ENCODE results near the gene MIB1.
"Not testable (repeated sequence)": the region's sequence is repeated elsewhere in the genome, so short reads cannot be mapped to it uniquely, and the experiment has no call there.

Gene MIB1

GRCh38 chr18:21740538-21741311, at the start of gene MIB1:
Gene MIB1, plus strand, starts transcription at chr18:21740792. Its CDS starts 792 bp downstream, at chr18:21741584.
- DNase-seq (ENCODE audit: low read depth in 2 of 2): peak; percentile 97

DNA sequence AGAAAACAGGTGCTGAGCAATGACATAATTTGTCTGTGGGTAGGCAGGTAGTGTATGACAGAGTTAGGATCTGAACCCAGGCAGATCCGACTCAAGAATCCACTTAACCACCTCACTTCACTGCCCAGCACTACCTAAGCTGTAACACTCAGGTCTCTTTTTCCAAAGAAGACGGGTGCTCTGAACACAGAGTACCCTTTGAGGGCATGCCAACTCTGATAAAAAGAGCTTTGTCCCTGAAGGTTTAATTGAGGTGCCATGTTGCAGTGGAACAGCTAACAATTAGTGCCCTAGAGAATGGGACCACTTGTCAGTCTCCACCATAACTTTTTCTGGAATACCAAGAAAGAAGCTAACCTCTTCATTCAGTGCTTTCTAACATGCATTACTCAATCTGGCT, 47.3 kb upstream of the MIB1 start:
- no peak for DNase-seq (ENCODE audit: low read depth in 2 of 2)

GRCh38 chr18:21700528-21701075, 40.0 kb upstream of the MIB1 start:
- DNase-seq (ENCODE audit: low read depth in 2 of 2): no peak

DNA sequence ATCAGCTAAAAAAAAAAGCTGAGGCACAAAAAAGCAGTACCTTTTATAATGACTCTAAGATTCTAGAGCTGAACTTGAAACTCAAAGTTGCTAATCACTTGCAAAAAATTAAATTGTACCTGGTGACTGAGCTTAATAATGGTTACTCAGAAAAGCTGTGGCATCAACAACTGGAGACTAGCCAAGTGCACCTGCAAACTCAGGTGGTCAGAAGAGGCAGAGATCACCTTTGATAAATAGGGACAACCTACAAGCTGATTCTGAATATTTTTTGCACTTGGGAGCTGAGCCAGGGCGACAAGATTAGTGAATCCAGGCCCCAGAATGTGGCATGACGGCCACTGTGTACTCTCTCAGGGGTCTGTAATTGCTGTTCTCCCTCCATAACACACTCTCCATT, 39.0 kb upstream of the MIB1 start:
- DNase-seq (ENCODE audit: low read depth in 2 of 2): no peak

GRCh38 chr18:21702602-21703001, 38.0 kb upstream of the MIB1 start:
- DNase-seq (ENCODE audit: low read depth in 2 of 2): no peak

- DNase-seq (ENCODE audit: low read depth in 2 of 2): no peak
Measured at GRCh38 chr18:21703241-21703820, 37.3 kb upstream of the MIB1 start.

- DNase-seq (ENCODE audit: low read depth in 2 of 2): peak; percentile 72 to 85
Measured at GRCh38 chr18:21704603-21705364, 35.8 kb upstream of the MIB1 start, which contains the start of gene ABHD3. Gene ABHD3, minus strand, starts transcription at chr18:21704774. Its CDS starts 109 bp downstream, at chr18:21704665.

- DNase-seq (ENCODE audit: low read depth in 2 of 2): no peak
Measured at GRCh38 chr18:21706386-21706865, 34.2 kb upstream of the MIB1 start.

GRCh38 chr18:21707130-21707529, 33.5 kb upstream of the MIB1 start:
- DNase-seq (ENCODE audit: low read depth in 2 of 2): not testable (repeated sequence)

DNA sequence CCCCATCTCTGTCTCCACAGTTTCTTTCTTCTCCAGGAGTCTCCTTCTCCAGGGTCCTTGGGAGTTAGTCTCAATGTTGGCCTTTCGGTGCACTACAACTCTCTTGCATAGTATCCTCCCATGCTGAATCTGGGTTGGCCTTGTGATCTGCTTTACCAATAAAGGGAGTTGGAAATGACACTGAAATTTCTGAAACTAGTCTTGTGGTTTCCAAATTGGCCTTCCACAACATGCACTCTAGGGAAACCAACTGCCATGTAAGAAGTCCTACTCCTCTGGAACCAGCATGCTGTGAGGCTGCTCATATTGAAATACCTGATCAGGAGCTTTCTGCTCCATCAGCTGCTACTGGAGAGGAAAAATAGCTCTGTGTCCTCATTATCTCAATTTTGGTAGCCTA, 26.1 kb upstream of the MIB1 start:
- no peak for DNase-seq (ENCODE audit: low read depth in 2 of 2)

GRCh38 chr18:21722687-21723086, 17.9 kb upstream of the MIB1 start:
- no peak for DNase-seq (ENCODE audit: low read depth in 2 of 2)

DNA sequence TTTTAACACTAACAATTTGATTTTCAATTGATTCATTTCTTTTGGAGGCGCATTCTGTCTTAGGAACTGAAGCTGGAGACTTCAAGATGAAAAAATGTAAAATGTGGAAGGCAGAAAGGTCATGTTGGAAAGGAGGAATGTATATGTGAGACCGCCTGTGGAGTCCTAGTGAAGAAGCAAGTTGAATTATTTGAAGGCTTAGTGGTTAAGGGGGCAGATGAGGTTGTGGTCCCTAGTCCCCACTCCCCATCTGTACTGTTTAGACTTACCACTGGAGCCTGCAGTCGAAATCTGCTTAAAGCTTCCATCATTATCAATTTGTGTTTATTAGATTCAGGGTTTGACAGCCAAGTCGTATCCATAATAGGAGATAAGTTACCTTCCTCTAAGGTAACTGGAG, 15.4 kb upstream of the MIB1 start:
- no peak for DNase-seq (ENCODE audit: low read depth in 2 of 2)

DNA sequence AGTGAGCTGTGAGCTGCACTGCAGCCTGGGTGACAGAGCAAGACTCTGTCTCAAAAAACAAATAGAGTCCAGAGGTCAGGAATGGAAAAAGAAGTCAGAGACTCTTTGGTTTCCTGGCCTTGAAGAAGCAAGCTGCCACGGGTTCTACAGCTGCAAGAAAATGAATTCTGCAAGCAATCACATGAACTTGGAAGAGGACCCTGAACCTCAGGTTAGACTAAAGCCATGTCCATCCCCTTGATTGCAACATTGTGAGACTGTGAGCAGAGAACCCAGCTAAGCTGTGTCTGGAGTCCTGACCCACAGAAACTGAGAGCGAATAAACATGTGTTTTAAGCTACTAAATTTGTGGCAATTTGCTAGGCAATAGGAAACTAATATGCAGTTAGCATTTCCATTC, 12.9 kb upstream of the MIB1 start:
- no peak for DNase-seq (ENCODE audit: low read depth in 2 of 2)

DNA sequence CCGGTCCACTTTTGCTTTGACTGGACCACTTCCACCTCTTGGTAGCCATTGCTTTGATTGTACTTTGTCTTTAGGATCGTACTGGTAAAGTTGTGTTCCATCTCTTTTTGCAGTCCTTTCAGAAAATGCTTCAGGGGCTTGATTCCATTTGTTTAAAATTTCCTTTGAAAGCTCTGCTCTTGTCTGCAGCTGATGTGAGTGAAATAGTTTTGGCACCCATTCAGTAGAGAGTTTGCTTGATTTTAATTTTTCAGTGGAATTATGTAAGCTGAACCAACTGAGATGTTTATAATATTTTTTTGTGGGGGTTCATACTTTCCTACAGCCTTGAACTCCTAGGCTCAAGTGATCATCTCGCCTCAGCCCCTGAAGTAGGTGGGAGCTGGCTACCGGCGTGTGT, 7.6 kb upstream of the MIB1 start:
- no peak for DNase-seq (ENCODE audit: low read depth in 2 of 2)

DNA sequence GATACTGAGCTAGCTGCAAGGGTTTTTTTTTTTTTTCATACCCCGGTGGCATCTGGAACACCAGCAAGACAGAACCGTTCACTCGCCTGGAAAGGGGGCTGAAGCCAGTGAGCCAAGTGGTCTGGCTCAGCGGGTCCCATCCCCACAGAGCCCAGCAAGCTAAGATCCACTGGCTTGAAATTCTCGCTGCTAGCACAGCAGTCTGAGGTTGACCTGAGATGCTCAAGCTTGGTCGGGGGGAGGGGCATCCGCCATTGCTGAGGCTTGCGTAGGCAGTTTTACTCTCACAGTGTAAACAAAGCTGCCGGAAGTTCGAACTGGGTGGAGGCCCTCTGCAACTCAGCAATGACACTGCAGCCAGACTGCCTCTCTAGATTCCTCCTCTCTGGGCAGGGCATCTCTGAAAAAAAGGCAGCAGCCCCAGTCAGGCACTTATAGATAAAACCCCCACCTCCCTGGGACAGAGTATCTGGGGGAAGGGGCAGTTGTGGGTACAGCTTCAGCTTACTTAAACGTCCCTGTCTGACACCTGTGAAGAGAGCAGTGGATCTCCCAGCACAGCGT, 5.1 kb upstream of the MIB1 start:
- DNase-seq (ENCODE audit: low read depth in 2 of 2): peak in 1 of 2 experiments; percentile 19

DNA sequence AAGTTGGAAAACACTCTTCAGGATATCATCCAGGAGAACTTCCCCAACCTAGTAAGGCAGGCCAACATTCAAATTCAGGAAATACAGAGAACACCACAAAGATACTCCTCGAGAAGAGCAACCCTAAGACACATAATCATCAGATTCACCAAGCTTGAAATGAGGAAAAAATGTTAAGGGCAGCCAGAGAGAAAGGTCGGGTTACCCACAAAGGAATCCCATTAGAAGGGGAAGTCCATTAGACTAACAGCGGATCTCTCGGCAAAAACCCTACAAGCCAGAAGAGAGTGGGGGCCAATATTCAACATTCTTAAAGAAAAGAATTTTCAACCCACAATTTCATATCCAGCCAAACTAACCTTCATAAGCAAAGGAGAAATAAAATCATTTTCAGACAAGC, 3.7 kb upstream of the MIB1 start:
- not testable (repeated sequence) for DNase-seq (ENCODE audit: low read depth in 2 of 2)

DNA sequence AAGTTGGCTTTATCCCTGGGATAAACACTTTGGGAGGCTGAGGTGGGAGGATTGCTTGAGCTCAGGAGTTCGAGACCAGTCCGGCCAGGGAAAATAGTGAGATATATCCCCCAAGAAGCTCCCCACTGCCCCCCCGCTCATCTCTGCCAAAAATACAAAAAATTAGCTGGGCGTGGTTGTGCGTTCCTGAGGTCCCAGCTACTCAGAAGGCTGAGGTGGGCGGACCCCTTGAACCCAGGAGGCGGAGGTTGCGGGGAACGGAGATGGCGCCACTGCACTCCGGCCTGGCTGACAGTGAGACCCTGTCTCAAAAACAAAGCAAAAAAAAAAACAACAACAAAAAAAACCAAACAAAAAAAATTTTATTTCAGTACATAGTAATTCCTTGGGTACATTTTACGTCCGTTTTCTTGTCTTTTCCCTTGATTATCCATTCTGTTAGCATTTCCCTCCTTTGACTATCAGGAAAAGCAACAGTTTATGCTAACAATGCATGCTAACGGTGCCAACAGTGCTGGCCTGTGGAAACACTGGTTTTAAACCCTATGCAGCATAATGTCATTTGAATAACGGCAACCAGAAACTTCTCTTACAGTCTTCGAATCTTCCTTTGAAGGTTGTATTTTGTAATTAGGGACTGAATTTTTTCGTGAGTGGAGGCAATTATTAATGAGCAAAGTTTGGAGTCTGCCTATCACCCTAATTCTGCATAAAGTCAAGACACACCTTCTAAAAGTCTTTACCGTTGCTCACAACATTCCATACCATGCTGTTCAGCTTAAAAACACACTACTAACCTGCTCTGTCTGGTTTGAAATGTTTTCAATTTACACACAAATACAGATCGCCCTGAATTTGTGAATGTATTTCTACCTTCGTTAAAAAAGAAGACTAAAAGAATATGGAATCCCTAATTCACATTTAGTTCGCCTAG, 721 bp upstream of the MIB1 start:
- no peak for DNase-seq (ENCODE audit: low read depth in 2 of 2)

GRCh38 chr18:21741312-21741561, 645 bp downstream of the MIB1 start:
- peak in 1 of 2 experiments; percentile 22 for DNase-seq (ENCODE audit: low read depth in 2 of 2)

DNA sequence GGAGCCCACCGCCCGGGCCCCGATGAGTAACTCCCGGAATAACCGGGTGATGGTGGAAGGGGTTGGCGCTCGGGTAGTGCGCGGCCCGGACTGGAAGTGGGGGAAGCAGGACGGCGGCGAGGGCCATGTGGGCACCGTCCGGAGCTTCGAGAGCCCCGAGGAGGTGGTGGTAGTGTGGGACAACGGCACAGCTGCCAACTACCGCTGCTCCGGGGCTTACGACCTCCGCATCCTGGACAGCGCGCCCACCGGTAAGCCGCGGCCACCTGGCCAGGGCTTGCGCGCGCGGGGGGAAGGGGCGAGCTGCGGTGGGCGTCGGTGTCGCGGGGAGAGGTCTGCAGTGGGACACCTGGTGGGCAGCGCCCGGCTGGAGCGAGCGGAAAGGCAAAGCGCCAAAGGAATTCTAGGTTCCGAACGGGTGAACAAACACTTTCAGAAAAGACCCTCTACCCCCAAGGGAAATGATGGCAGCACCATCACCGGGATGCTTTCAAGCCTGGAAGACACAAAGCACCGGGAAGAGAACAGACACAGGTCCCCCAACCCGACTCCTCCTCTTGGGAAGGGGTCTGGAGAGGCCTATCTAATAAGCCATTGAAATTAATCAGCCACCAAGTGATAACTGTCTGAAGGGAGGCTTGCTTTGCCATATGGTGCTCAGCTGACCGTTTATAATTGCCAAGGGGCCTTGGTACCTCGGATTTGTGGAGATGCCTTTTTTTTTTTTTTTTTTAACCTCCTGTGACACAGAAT, 1.1 kb downstream of the MIB1 start:
- DNase-seq (ENCODE audit: low read depth in 2 of 2): no peak

DNA sequence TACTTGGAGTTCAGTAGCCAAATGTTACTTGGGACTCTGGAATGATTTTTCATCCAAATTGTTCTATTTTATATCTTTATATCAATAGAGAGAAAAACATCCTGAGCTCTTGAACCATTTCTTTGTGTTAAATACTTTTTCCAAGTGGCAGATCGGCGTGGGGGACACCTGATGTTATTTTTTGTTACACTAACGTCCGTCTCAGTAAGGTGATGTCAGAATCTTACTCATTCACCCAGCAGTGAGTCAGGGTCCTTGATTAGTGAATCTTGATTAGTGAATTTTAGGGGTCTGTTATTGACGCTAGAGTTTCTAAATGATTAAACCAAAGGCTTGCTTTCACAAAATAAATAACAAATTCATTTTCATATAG, 1.7 kb downstream of the MIB1 start:
- DNase-seq (ENCODE audit: low read depth in 2 of 2): no peak
